M059J (cell line): ENCODE results near the gene CHD3. TPM values are rescaled to one million over a fixed set of nuclear protein-coding genes. Genes with fewer than 3 reads are reported as not detected.

Experiments used
- DNase-seq: peaks from one replicate; pipeline ENCODE4 v3.0.0-alpha.2; 2012; ENCODE audit warnings: low read depth
- total RNA-seq: library from RNA; depleted of rRNA; stranded (reverse); fragments of >200 nt; shearing (Covaris generic); gene quantifications from 2 replicates; pipeline ENCODE4 v1.2.3, GENCODE V29; 2014

The CHD3 gene
- total RNA-seq, 1 experiment from 2014 or later = 31.3 TPM

DNA sequence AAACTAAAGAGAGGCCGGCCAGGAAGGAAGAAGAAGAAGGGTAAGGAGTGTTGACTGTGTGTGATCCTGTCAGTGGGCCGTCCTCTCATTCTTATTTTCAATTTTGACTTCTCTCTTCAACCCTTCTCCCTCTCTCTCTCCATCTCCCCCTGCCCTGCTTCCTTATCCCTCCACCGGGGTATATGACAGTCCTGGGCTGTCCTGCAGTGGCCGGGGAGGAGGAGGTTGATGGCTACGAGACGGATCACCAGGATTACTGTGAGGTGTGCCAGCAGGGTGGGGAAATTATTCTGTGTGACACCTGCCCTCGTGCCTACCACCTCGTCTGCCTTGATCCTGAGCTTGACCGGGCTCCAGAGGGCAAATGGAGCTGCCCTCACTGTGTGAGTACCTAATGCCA lies 5.6 kb downstream of the CHD3 start:
- DNase-seq = no peak

DNA sequence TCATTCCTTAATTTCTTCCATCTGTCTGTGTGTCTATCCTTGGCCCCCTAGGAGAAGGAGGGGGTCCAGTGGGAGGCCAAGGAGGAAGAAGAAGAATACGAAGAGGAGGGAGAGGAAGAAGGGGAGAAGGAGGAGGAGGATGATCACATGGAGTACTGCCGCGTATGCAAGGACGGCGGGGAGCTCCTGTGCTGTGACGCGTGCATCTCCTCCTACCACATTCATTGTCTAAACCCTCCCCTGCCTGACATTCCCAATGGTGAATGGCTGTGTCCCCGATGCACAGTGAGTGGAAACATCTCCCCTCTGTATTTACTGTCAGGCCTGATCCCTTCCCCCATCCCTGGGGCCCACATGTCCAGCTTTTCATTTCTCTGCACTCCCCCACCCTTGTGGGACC lies 6.3 kb downstream of the CHD3 start:
- DNase-seq = no peak

DNA sequence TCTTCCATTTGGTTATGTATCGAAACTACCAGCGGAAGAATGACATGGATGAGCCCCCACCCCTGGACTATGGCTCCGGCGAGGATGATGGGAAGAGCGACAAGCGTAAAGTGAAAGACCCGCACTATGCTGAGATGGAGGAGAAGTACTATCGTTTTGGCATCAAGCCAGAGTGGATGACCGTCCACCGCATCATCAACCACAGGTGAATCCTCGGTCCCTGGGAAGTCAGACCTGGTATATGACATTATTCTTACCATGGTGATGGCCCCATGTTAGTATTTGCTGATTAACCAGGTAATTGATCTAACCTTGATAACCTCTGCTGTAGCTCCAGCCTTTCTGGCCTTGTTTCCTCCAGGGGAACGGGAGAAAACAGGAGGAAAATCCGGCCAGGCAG lies 8.5 kb downstream of the CHD3 start:
- peak; percentile 28 for DNase-seq

DNA sequence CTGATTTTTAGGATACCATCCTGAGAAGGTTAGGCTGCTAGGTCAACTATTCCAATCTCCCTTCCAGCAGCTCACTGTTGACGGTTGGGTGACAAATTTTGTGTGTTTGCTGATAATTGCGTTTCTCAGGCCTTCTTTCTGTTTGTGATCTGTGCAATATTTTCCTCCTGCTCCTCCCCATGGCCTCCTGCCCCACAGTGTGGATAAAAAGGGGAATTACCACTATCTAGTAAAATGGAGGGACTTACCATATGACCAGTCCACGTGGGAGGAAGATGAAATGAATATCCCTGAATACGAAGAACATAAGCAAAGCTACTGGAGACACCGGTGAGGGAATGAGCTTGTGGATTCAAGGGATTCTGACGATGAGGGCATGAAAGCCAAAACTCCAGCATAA lies 9.2 kb downstream of the CHD3 start:
- DNase-seq = peak; percentile 42

DNA sequence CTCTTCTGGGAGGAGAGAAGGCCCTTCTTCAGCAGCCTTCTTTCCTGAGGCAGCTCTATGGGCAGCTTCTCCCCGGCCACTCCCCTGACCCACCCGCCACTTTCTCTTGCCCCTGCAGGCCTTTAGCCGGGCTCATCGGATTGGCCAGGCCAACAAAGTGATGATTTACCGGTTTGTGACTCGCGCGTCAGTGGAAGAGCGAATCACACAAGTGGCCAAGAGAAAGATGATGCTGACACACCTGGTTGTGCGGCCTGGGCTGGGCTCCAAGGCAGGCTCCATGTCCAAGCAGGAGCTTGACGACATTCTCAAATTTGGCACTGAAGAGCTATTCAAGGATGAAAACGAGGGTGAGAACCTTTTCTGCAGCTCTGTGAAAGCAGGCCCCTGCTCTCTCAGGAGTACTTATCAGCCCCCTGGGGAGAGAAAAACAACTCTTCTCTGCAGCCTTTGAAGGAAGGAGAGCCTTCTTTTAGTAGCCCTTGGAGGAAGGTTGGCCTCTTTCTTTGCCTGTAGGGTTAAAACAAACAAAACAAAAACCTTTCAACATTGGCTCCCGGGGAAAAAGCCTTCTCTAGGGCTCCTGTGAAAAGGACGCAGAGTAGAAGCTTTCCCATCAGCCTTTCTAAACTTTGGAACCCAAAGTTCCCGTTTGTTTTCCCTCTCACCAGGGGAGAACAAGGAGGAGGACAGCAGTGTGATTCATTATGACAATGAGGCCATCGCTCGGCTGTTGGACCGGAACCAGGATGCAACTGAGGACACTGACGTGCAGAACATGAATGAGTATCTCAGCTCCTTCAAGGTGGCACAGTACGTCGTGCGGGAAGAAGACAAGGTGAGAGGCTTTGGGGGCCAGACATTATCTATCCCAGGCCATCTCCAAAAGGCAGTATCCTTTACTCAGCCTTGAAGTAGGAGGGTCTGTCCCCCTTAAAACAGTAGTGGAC lies 14.8 kb downstream of the CHD3 start:
- DNase-seq = no peak

DNA sequence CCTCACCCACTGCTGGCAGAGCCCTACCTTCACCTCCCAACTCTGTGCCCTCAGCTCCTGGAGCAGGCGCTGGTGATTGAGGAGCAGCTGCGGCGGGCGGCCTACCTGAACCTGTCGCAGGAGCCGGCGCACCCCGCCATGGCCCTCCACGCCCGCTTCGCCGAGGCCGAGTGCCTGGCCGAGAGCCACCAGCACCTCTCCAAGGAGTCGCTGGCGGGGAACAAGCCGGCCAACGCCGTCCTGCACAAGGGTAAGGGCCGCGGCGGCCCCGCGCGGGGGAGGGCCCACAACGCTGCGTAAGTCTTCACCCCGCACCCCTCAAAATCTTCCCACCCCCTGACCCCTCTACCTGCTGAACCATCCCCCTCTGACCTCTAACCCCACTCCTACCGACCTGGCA lies 20.5 kb downstream of the CHD3 start:
- DNase-seq = no peak

DNA sequence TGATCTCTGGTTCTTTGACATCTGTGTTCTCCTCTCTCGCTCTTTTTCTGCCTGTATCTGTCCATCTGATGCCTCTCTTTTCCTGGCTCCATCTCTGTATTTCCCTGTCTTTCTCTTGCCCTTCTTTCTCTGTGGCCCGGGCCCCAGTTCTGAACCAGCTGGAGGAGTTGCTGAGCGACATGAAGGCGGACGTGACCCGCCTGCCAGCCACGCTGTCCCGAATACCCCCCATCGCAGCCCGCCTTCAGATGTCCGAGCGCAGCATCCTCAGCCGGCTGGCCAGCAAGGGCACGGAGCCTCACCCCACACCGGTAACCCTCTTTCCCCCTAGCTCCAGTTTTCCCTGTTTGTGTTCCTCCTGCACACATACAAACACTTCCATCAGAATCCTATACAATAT lies 21.7 kb downstream of the CHD3 start:
- DNase-seq = no peak

DNA sequence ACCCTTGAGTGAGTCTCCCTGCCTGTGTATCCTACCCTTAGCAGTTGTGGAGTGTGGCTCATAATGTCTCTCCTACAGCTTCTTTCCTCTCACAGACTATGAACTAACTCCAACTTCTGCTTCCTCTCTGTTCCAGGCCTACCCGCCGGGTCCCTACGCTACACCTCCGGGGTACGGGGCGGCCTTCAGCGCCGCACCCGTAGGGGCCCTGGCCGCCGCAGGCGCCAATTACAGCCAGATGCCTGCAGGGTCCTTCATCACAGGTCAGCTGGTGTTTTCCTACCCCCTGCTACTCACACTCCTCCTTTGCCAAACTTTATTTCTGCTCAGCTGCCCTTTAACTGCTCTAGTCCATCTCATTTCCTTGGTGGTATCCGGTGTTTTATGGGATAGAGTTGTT lies 22.1 kb downstream of the CHD3 start:
- no peak for DNase-seq

DNA sequence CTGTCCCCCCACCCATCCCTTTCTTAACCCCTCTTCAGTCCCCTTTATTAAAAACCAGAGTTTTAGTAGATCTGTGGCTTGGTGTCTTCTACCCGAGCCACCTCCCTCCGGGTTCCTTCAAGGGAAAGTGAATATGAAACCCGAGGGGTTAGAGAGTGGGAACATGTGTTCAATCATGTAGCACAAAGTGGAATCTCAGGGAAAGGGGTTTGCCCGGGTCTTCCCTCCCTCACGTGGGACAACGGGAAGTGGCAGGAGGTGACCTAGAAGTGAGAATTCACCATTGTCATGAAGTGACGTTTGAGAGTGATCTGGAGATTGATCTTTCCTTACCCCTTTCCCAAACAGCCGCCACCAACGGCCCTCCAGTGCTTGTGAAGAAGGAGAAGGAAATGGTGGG lies 22.5 kb downstream of the CHD3 start:
- DNase-seq = no peak

DNA sequence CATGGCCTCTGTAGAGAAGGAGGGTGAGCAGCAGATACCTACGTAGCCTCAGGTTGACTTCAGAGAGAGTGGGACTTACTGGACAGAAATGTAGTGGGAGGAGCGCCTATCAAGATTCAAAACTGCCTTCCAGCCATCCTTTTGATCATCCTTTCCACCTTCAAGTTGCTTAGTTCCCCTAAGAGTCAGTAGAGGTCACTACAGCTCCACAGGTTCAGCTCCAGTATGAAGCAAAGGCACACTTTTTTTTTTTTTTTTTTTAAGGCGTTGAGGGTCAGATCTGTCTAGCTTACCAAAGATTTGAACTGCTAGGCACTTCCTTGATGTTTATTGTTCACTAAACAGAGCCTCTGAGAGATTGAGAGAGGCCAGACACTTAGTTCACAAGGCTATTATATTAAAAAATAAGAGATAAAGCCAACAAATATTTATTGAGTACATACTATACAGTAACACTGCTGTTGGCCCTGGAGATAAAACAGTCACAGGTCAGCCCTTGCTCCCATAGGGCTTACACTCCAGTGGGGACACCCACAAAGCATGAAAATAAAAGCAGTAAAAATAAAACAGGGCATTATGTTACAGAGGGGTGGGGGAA lies 24.4 kb downstream of the CHD3 start:
- DNase-seq = peak; percentile 76

DNA sequence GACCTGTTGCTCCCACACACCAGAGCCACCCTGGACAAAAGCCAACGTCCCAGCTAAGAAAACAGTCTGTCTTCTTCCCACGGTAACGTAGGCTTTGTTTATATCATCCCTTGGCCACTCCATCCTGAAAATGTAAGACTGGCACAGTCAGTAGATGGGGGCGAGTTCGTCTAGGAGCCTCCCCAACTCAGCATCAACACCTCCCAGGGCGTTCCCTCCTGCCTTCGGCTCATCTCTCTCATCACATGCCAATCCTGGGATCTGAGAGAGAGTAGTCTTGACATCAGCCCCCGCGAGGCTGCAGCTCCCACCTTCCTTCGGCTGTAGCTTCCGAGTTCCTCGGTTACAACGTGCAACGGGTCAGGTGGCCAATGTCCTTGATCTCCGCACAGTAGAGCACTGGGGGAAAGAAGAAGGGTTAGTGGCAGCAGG lies 26.6 kb downstream of the CHD3 start:
- DNase-seq = no peak

DNA sequence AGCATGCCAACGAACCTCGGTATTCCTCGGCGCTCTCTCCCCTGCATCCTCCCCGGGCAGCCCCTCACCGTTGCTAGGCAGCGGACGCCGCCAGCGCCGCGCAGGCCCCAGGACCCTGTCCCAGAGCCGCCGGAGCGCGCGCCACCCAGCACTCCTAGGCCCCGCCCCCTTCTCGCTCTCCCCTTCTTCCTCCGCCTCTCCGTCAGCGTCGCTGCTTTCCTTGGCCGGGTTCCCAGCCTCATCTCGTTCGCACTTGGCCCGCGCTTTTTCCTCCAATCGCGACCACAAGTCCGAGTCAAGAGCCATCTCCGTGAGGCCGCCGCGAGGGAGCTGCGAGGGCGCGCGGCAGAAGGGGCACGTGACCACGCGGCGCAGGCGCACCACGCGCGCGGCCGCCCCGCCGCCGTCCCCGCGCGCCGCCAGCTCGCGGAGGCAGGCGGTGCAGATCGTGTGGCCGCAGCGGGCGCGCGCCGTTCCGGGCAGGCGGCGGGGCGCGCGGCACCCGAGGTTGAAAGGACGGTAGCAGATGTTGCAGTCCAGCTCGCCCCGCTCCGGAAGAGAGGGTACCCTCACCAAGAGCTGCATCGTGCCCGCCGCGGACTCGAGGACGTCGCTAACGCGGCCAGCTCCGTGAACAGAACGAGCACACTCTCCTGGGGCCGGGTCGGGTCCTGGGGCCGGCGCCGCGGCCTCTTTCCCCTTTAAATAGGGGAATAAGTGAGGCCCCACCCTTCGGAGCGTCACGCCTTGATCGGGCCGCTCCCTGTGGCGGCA lies 27.2 kb downstream of the CHD3 start, which contains the start of gene RNF227:
Gene RNF227 (minus strand): TSS at position 679 of the 774 bp plus-strand sequence. CDS start 94 bp downstream, at position 585.
- DNase-seq = peak; percentile 94

DNA sequence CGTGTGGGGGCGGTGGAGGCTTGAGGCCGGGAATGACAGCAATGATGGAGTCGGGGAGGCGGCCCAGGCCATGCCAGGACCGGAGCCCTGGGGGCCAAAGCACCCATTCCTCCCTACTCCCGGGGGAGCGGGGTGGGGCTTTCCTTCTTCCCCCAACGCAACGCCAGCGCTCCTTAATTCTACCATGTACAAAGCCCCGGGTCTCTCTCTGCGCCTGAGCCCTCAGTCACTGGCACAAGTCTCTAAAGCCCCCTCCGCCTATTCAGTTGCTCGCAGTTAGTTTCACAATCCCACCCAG lies 27.7 kb downstream of the CHD3 start:
- DNase-seq = no peak

DNA sequence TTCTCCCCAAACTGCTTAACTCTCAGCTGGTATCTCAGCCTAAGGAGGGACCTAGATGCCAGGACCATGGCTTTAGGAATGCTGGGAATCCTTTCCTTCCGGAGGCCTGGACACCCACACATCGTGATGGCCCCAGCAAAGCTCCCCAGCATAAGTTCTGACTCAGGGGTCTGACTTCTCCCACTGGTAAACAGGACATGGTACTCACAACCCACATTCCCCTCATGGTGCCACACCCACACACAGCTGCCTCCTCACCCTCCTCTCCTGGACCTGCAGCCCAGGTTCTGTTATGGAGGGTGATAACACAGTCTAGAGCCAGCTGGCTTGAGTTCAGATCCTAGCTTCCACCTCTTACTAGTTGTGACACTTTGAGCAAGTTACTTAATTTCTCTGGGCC lies 28.2 kb downstream of the CHD3 start:
- DNase-seq = peak; percentile 5

DNA sequence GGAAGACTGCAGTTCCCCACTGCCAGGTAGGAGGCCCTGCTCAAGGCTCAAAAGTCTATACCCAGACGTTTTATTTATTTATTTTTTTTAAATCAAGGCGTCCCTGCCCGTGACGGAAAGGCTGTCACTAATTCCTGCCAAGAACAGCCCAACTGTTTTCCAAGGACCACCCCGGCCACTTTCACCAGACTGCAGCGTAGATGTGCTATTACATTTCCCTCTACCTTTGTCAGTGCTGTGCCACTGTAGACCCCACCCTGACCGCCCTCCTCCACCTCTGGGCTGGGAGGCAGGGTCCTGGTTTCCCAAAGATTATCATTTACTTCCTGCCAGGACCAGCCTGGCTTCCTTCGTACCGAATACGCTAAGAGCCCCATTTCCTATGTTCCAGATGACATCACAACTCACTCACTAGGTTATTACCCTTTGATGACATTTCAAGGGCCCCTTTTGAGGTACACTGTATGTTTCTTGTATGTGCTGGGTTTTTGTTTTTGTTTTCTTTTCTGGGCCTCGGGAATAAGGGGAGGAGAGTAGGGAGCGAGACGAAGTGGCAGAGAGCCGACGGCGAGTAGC lies 33.8 kb downstream of the CHD3 start:
- no peak for DNase-seq

DNA sequence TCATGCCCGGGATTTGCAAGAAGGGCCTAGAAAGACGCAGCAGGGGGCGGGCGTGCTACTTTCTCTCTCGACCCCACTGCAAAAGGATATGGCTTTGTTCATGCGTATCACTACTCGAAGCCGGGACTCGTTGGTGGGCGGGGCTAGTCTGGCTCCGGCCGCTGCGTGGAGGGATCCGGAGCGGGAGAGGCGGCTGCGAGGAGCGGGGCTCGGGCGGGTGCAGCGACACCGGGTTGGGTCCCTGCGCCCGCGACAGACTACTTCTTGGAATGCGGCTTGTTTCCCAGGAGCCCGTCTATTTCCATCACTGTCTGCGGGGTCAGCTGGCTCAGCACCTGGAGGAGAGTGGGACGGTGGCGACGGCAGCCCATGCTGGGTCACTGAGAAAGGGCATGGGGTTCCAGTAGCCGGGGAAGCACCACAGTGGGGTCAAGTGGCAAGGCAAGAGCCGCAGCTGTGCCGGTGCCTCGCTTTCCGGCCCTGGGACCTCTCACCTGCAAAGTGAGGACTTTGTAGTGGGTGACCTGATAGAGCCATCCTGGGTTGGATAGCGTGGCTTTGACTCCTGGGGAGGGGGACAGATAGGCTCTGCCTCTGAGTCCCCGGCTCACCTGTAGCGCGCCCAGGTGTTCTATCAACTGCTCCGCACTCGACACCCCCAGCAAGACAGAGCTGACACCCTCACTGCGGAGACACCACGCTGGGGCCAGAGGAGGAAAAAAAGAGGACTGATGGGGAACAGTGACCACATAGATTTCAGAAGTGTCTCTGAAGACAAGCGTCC lies 34.4 kb downstream of the CHD3 start:
- DNase-seq = peak; percentile 27

DNA sequence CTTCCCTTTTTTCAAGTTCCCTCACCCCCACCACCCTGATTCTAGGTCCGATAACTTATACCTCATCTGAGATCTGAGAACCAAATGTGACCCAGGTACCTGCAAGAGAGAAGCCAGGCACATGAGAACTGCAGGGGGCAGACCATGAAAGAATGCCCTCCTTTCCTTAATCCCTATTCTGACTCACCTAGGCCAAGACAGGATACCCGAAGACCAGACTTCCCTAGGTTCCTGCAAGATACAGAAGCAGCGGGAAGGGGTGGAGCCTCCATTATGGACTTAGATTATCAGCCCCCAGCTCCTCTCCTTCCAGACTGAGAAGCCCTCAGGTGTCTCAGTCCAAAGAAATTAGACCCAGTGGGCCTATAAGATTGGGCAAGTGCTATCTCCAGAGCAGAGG lies 39.0 kb downstream of the CHD3 start:
- peak; percentile 14 for DNase-seq

DNA sequence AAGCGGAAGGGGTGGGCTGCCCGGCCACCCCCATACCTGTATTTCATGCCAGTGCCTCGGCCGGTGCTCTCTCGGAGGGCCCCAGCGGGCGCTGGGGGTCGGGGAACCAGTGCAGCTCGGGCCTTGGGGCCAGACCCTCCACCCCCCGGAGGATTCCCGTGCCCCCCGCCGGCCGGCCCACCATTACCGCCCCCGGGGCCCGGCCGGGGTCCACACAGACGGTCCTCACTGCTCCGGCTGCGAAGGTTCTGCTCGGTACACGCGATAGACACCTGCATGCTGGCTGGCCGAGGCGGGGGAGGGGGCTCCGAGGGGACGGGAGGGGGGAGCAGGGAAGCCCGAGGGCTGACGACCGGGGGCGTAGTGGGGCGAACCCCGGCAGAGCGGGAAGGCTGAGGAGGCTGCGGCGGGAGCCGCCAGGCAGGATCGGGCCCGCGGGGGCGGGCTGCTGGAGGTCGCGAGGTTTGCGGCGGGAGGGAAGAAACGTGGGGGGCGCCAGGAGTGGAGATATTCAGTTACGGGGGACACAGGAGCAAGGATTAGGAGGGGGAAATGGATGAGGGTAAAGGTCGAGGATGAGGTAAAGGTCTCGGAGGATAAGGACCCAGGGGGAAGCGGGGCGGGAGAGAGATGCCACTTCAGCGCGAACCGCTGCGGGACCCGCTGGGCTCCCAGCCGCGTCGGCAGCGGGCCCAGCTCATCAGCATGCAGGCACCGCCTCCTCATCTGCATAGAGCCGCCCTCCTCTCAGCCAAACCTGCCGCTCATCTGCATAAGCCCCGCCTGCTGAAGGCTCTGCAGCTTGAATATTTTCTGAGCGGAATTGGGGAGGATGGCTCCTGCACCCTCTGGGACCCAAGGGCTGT lies 40.8 kb downstream of the CHD3 start, which contains the start of gene KCNAB3:
Gene KCNAB3 (minus strand): TSS at position 699 of the 866 bp plus-strand sequence. CDS start 421 bp downstream, at position 278.
- DNase-seq = no peak

DNA sequence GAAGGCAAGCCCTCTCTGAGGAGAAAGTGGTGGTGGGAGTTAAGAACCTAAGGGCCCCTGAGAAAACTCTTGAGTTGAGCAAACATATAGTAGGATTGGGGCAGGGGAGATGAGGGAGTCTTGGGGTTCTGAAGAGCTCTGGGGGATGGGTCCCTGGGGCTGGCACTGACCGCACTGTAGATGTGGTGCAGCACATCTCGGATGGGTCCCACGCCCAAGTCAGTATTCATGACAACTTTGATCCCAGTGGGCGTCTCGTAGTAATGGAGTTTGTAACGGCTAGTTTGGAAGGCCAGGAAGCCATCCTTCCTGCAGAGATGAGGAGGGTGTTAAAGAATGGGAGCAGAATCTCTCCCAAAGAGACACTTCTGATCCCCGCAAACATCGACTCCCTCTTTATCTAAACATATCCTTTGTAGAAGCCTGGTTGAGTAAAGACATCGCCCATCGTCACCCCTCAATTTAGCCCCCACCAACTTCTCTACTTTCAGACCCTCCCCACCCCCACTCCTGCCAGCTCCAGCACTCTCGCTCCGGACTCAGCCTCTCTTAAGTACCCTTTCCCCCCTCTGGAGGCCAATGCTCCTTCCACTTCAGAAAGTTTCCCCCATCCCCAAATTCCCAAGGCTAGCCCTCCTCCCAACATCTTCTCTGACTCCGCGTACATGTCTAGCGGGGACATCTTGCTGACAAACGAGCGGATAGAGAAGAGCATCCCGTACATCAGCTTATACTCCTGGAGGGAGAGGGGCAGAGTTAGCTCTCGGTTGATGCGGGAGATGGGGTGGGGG lies 42.4 kb downstream of the CHD3 start:
- DNase-seq = no peak
